ENCODE results near the gene PIK3C2A. TPM values are rescaled to one million over a fixed set of nuclear protein-coding genes. Genes with fewer than 3 reads are reported as not detected.
A peak's percentile ranks its signal among the peaks of the same experiment; 100 is the strongest.

Gene PIK3C2A
- total RNA-seq: 63.1 and 73.0 TPM in 2 replicates
- long read RNA-seq, partial matches to known transcripts: 23 of 39 reads
- long read RNA-seq, other reads (novel, unspliced or antisense): 15 of 39 reads

GRCh38 chr11:17207317-17208256 lies at the start of gene PIK3C2A:
Gene PIK3C2A, minus strand, starts transcription at chr11:17207986. Its CDS starts 38,245 bp downstream, at chr11:17169741.
- H3K27ac Mint-ChIP-seq (ENCODE audit: unreplicated experiment): peak within 1 kb of the TSS; percentile 99
- H3K36me3 Mint-ChIP-seq (ENCODE audit: unreplicated experiment): peaks cover 7% of the 10 kb centered on the region
- no peak for TF ChIP-seq CTCF (IDR thresholded peaks at IDR 0.05)
- H3K9me3 Mint-ChIP-seq (ENCODE audit: unreplicated experiment): no peaks in the 10 kb centered on the region
- no peaks in the 10 kb centered on the region for H3K27me3 Mint-ChIP-seq (ENCODE audit: unreplicated experiment)
- peak; percentile 98 for DNase-seq (ENCODE audit: extremely low spot score, unreplicated experiment)
- H3K4me3 Mint-ChIP-seq (ENCODE audit: unreplicated experiment): peak within 1 kb of the TSS; percentile 90
- peaks cover 29% of the 10 kb centered on the region for H3K4me1 Mint-ChIP-seq (ENCODE audit: unreplicated experiment)

- H3K27me3 Mint-ChIP-seq (ENCODE audit: unreplicated experiment): no peaks in the 10 kb centered on the region
- no peak overlapping the region for H3K4me3 Mint-ChIP-seq (ENCODE audit: unreplicated experiment)
- no peak for TF ChIP-seq CTCF (IDR thresholded peaks at IDR 0.05)
- H3K36me3 Mint-ChIP-seq (ENCODE audit: unreplicated experiment): no peaks in the 10 kb centered on the region
- H3K27ac Mint-ChIP-seq (ENCODE audit: unreplicated experiment): peak overlapping the region; percentile 94
- H3K9me3 Mint-ChIP-seq (ENCODE audit: unreplicated experiment): no peaks in the 10 kb centered on the region
- DNase-seq (ENCODE audit: extremely low spot score, unreplicated experiment): no peak
- peaks cover 12% of the 10 kb centered on the region for H3K4me1 Mint-ChIP-seq (ENCODE audit: unreplicated experiment)
These were observed 49.4 kb upstream of the PIK3C2A start for GRCh38 chr11:17257196-17257595.

- H3K4me3 Mint-ChIP-seq (ENCODE audit: unreplicated experiment): peak overlapping the region; percentile 24
- no peak for TF ChIP-seq CTCF (IDR thresholded peaks at IDR 0.05)
- no peaks in the 10 kb centered on the region for H3K27me3 Mint-ChIP-seq (ENCODE audit: unreplicated experiment)
- H3K36me3 Mint-ChIP-seq (ENCODE audit: unreplicated experiment): no peaks in the 10 kb centered on the region
- H3K9me3 Mint-ChIP-seq (ENCODE audit: unreplicated experiment): no peaks in the 10 kb centered on the region
- peak overlapping the region; percentile 94 for H3K27ac Mint-ChIP-seq (ENCODE audit: unreplicated experiment)
- no peak for DNase-seq (ENCODE audit: extremely low spot score, unreplicated experiment)
- peaks cover 12% of the 10 kb centered on the region for H3K4me1 Mint-ChIP-seq (ENCODE audit: unreplicated experiment)
These were observed 48.7 kb upstream of the PIK3C2A start for GRCh38 chr11:17256512-17256911.

GRCh38 chr11:17252704-17253103 lies 44.9 kb upstream of the PIK3C2A start:
- no peaks in the 10 kb centered on the region for H3K36me3 Mint-ChIP-seq (ENCODE audit: unreplicated experiment)
- H3K9me3 Mint-ChIP-seq (ENCODE audit: unreplicated experiment): no peaks in the 10 kb centered on the region
- H3K27ac Mint-ChIP-seq (ENCODE audit: unreplicated experiment): no peak overlapping the region
- TF ChIP-seq CTCF (IDR thresholded peaks at IDR 0.05): no peak
- no peak for DNase-seq (ENCODE audit: extremely low spot score, unreplicated experiment)
- H3K27me3 Mint-ChIP-seq (ENCODE audit: unreplicated experiment): no peaks in the 10 kb centered on the region
- no peak overlapping the region for H3K4me3 Mint-ChIP-seq (ENCODE audit: unreplicated experiment)
- peaks cover 12% of the 10 kb centered on the region for H3K4me1 Mint-ChIP-seq (ENCODE audit: unreplicated experiment)
